SJCRH30 (cell line): ENCODE data around the gene GRID1. TPM values are rescaled to one million over a fixed set of nuclear protein-coding genes. Genes with fewer than 3 reads are reported as not detected.

Source experiments
- DNase-seq, 2 experiments: peaks; one replicate each; pipeline ENCODE4 v3.0.0-alpha.2; 2015 to 2020
- H3K27ac ChIP-seq: fragments of 250-450 bp; sonication (Bioruptor Pico); 2 replicates; pipeline ENCODE4 v1.5.1; 2020; ENCODE audit warnings: mild to moderate bottlenecking, moderate library complexity
- H3K27me3 ChIP-seq: fragments of 250-450 bp; sonication (Bioruptor Pico); 2 replicates; pipeline ENCODE4 v1.5.1; 2020; ENCODE audit warnings: mild to moderate bottlenecking, moderate library complexity
- H3K36me3 ChIP-seq: fragments of 250-450 bp; sonication (Bioruptor Pico); 2 replicates; pipeline ENCODE4 v1.5.1; 2020; ENCODE audit warnings: mild to moderate bottlenecking, moderate library complexity
- H3K4me1 ChIP-seq: fragments of 250-450 bp; sonication (Bioruptor Pico); 2 replicates; pipeline ENCODE4 v1.5.1; 2020; ENCODE audit warnings: mild to moderate bottlenecking, moderate library complexity
- H3K4me3 ChIP-seq: fragments of 250-450 bp; sonication (Bioruptor Pico); 2 replicates; pipeline ENCODE4 v1.5.1; 2020; ENCODE audit warnings: mild to moderate bottlenecking, moderate library complexity
- H3K9me3 ChIP-seq: fragments of 250-450 bp; sonication (Bioruptor Pico); replicated peaks from 2 replicates; pipeline ENCODE4 v1.5.1; 2020; ENCODE audit warnings: mild to moderate bottlenecking, moderate library complexity
- total RNA-seq: library from RNA; depleted of rRNA; stranded (reverse); fragments of >200 nt; shearing (Covaris generic); gene quantifications from 2 replicates; pipeline ENCODE4 v1.2.3, GENCODE V29; 2014

The GRID1 gene
- total RNA-seq, 1 experiment from 2014 or later, result not detected

DNA sequence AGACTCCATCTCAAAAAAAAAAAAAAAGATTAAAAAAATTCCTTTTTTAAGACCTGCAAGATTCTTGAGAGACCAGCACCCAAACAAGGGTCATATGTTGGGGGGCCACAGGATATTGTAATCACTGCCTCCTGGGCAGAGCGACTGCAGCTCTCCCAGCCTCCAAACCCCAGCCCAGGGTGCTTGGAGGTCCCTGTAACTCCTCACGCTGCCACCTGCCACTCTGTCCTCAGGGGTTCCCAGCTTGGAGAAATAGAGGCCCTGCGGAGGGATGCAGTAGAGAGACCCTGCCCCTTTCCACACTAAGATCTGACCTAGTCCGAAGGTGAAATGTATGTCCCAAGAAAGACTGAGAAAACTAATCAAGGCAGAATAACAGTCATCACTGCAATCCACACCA is 343.7 kb downstream of the GRID1 start:
- no peaks in the 10 kb centered on the region for H3K4me1 ChIP-seq
- H3K27me3 ChIP-seq, result no peaks in the 10 kb centered on the region
- no peak for DNase-seq
- H3K4me3 ChIP-seq, result no peak overlapping the region
- no peaks in the 10 kb centered on the region for H3K9me3 ChIP-seq
- H3K27ac ChIP-seq, result no peak overlapping the region
- H3K36me3 ChIP-seq, result no peaks in the 10 kb centered on the region

GRCh38 chr10:86020134-86020533 is 346.5 kb downstream of the GRID1 start:
- no peaks in the 10 kb centered on the region for H3K27me3 ChIP-seq
- no peaks in the 10 kb centered on the region for H3K9me3 ChIP-seq
- H3K4me3 ChIP-seq, result no peak overlapping the region
- no peaks in the 10 kb centered on the region for H3K36me3 ChIP-seq
- no peak overlapping the region for H3K27ac ChIP-seq
- DNase-seq, result no peak
- H3K4me1 ChIP-seq, result no peaks in the 10 kb centered on the region

GRCh38 chr10:86019141-86019540 is 347.5 kb downstream of the GRID1 start:
- H3K27me3 ChIP-seq, result no peaks in the 10 kb centered on the region
- no peaks in the 10 kb centered on the region for H3K36me3 ChIP-seq
- H3K27ac ChIP-seq, result no peak overlapping the region
- DNase-seq, result no peak
- no peaks in the 10 kb centered on the region for H3K9me3 ChIP-seq
- H3K4me3 ChIP-seq, result no peak overlapping the region
- no peaks in the 10 kb centered on the region for H3K4me1 ChIP-seq

DNA sequence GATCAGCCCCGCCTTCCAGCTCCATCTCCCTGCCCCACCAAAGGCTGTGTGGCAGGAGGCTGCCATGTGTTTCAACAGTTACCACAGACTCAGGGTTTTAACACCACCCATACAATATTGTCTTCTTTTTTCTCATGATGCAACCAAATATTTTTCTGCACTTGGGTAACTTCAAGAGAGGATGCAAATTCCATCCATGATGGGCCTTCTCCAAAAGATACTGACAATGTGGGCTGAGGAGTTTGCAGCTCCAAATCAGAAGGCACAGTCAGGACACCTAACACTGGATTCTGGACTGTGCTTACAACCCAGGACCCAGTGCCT is 347.9 kb downstream of the GRID1 start:
- Histone ChIP-seq H3K9me3 (no peaks in the 10 kb centered on the region), H3K27me3 (no peaks in the 10 kb centered on the region), H3K4me3 (no peak overlapping the region), H3K36me3 (no peaks in the 10 kb centered on the region), H3K27ac (no peak overlapping the region), H3K4me1 (no peaks in the 10 kb centered on the region)
- DNase-seq, result no peak

- Histone ChIP-seq H3K27me3 (no peaks in the 10 kb centered on the region), H3K4me1 (no peaks in the 10 kb centered on the region), H3K27ac (no peak overlapping the region), H3K36me3 (no peaks in the 10 kb centered on the region), H3K9me3 (no peaks in the 10 kb centered on the region), H3K4me3 (no peak overlapping the region)
- no peak for DNase-seq
Measured at GRCh38 chr10:86017841-86018734, 348.5 kb downstream of the GRID1 start.

DNA sequence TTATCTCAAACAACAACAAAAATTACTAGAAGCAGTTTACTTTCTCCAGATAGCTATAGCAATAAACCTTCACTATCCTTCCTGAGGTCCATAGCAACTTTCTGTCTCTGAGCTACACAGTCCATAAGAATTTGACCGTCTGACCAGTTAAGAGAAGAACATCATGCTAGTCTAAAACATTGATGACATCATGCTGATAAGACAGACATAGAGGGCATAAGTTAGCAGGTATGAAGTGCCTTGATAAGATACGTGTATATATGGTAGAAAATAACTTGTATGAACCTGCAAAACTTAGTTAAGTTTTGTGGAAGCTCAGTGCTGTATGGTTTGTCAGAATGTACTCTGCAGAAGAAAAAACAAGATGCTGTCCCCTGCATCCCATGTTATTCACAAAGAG is 353.0 kb downstream of the GRID1 start:
- Histone ChIP-seq H3K9me3 (no peaks in the 10 kb centered on the region), H3K27me3 (no peaks in the 10 kb centered on the region), H3K4me1 (no peaks in the 10 kb centered on the region), H3K27ac (no peak overlapping the region), H3K4me3 (no peak overlapping the region), H3K36me3 (no peaks in the 10 kb centered on the region)
- DNase-seq, result no peak

DNA sequence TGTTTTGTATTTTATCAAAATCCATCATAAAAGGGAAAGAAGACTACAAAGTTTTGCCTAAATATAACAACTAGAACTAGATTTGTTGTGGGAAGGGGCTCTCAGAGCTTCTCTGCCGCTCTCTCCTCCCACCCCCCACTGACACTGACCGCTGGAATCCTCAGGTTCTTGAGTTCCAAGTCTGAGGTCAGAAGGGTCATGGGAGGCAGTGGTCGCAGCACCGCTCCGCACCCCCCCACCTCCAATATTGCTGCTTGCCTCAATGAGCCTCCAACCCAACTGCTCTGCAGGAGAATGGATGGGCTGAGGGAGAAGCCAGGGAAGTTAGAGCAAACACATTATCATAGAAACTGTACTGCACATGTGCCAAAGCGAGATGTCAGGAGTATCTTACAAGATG is 359.4 kb downstream of the GRID1 start:
- DNase-seq, result no peak
- H3K27me3 ChIP-seq, result no peaks in the 10 kb centered on the region
- H3K27ac ChIP-seq, result no peak overlapping the region
- H3K4me3 ChIP-seq, result no peak overlapping the region
- H3K9me3 ChIP-seq, result no peaks in the 10 kb centered on the region
- no peaks in the 10 kb centered on the region for H3K4me1 ChIP-seq
- H3K36me3 ChIP-seq, result no peaks in the 10 kb centered on the region

DNA sequence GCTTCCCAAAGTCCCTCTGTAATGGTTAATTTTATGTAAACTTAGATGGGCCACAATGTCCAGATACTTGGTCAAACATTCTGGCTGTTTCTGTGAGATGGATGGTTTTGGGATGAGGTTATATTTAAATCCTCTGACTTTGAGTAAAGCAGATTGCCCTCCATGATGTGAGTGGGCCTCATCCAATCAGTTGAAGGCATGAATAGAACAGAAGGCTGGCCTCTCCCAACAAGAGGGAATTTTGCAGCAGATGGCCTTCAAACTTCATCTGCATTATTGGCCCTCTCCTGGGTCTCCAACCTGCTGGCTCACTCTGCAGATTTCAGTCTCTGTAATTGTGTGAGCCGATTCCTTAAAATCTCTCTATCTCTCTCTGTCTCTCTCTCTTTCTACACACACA is 362.3 kb downstream of the GRID1 start:
- no peak overlapping the region for H3K27ac ChIP-seq
- H3K27me3 ChIP-seq, result no peaks in the 10 kb centered on the region

GRCh38 chr10:86003201-86003621 is 363.4 kb downstream of the GRID1 start:
- H3K9me3 ChIP-seq, result no peaks in the 10 kb centered on the region
- no peaks in the 10 kb centered on the region for H3K27me3 ChIP-seq
- no peaks in the 10 kb centered on the region for H3K36me3 ChIP-seq
- DNase-seq, result no peak
- H3K4me1 ChIP-seq, result no peaks in the 10 kb centered on the region
- H3K27ac ChIP-seq, result no peak overlapping the region
- no peak overlapping the region for H3K4me3 ChIP-seq

More for the DNA sequence above, 362.3 kb downstream of the GRID1 start:
- DNase-seq, result no peak
- Histone ChIP-seq H3K9me3 (no peaks in the 10 kb centered on the region), H3K4me3 (no peak overlapping the region), H3K4me1 (no peaks in the 10 kb centered on the region), H3K36me3 (no peaks in the 10 kb centered on the region)

DNA sequence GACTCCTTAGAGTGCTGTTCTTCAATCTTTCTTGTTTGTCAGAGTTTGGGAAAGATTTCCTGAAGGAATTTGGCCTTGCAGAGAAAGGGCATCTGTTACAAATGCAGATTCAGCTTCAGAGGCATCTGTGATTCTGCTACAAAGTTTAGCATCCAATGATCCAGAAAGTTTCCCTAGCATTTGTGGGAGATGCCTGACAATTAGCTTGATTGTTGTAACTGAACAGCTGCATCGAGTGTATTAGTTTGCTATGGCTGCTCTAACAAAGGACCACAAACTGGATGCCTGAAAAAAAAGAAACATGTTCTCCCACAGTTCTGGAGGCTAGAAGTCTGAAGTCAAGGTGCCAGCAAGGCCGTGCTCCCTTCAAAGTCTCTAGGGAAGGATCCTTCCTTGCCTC is 365.1 kb downstream of the GRID1 start:
- H3K36me3 ChIP-seq, result no peaks in the 10 kb centered on the region
- no peaks in the 10 kb centered on the region for H3K4me1 ChIP-seq
- H3K27me3 ChIP-seq, result no peaks in the 10 kb centered on the region
- no peak overlapping the region for H3K27ac ChIP-seq
- no peak for DNase-seq
- H3K9me3 ChIP-seq, result no peaks in the 10 kb centered on the region
- no peak overlapping the region for H3K4me3 ChIP-seq

GRCh38 chr10:85997544-85997943 is 369.1 kb downstream of the GRID1 start:
- no peaks in the 10 kb centered on the region for H3K4me1 ChIP-seq
- DNase-seq, result no peak
- H3K36me3 ChIP-seq, result no peaks in the 10 kb centered on the region
- no peaks in the 10 kb centered on the region for H3K9me3 ChIP-seq
- H3K27ac ChIP-seq, result no peak overlapping the region
- H3K27me3 ChIP-seq, result no peaks in the 10 kb centered on the region
- no peak overlapping the region for H3K4me3 ChIP-seq

GRCh38 chr10:85995791-85996190 is 370.8 kb downstream of the GRID1 start:
- DNase-seq, result no peak
- Histone ChIP-seq H3K27ac (no peak overlapping the region), H3K4me3 (no peak overlapping the region), H3K4me1 (no peaks in the 10 kb centered on the region), H3K36me3 (no peaks in the 10 kb centered on the region), H3K9me3 (no peaks in the 10 kb centered on the region), H3K27me3 (no peaks in the 10 kb centered on the region)

GRCh38 chr10:85993840-85994507 is 372.6 kb downstream of the GRID1 start:
- Histone ChIP-seq H3K4me1 (no peaks in the 10 kb centered on the region), H3K27ac (no peak overlapping the region), H3K9me3 (no peaks in the 10 kb centered on the region), H3K27me3 (no peaks in the 10 kb centered on the region), H3K4me3 (no peak overlapping the region), H3K36me3 (no peaks in the 10 kb centered on the region)
- DNase-seq, result no peak

DNA sequence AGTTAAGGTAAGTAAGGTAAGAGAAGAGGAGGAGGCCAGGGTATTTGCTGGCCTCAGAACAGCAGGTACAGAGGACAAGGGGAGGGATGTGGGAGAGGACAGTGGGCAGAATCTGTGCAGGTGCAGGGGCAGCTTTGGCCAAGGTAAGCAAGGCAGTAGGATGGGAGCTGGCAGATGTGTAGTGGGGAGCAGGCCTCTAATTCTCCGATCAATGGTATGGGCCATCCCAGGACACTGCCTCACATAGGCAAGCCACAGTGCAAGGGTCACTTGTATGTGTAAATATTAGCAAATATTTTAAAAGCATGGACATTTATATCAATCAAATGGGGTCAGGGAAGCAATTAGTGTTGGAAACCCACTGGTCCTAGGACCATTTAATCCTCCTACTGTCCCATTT is 373.5 kb downstream of the GRID1 start:
- no peak overlapping the region for H3K27ac ChIP-seq

GRCh38 chr10:85992324-85992723 is 374.3 kb downstream of the GRID1 start:
- Histone ChIP-seq H3K4me3 (no peak overlapping the region), H3K4me1 (no peaks in the 10 kb centered on the region), H3K9me3 (no peaks in the 10 kb centered on the region), H3K27ac (no peak overlapping the region), H3K36me3 (no peaks in the 10 kb centered on the region), H3K27me3 (no peaks in the 10 kb centered on the region)
- no peak for DNase-seq

More for the DNA sequence above, 373.5 kb downstream of the GRID1 start:
- Histone ChIP-seq H3K4me1 (no peaks in the 10 kb centered on the region), H3K9me3 (no peaks in the 10 kb centered on the region), H3K36me3 (no peaks in the 10 kb centered on the region), H3K27me3 (no peaks in the 10 kb centered on the region), H3K4me3 (no peak overlapping the region)
- DNase-seq, result no peak

DNA sequence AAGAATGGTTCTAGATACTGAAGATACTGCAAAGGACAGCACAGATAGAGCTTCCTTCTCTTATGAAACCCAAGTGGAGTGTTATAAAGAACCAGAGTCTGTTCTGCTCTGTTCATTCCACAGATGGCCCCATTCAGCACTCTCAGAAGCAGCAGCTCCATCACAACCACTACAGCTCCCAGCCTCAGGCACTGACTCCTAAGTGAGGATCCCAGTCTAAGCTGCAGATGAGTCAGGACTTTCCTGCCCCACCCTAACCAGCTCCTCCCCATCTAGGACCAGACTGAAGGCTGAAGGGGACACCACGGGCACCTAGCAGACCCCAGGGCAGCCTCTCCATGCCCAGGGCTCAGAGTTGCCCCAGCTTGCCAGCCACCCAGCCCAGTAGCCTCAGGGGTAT is 379.8 kb downstream of the GRID1 start:
- DNase-seq, result no peak
- H3K4me1 ChIP-seq, result no peaks in the 10 kb centered on the region
- no peaks in the 10 kb centered on the region for H3K27me3 ChIP-seq
- no peaks in the 10 kb centered on the region for H3K9me3 ChIP-seq
- H3K27ac ChIP-seq, result no peak overlapping the region
- no peaks in the 10 kb centered on the region for H3K36me3 ChIP-seq
- H3K4me3 ChIP-seq, result no peak overlapping the region
